ENCODE data around the gene ZNF454. TPM values are rescaled to one million over a fixed set of nuclear protein-coding genes. Genes with fewer than 3 reads are reported as not detected.

Gene ZNF454
- total and polyA plus RNA-seq, 9 donors = 2.2 to 7.4 (median 4.4) TPM

DNA sequence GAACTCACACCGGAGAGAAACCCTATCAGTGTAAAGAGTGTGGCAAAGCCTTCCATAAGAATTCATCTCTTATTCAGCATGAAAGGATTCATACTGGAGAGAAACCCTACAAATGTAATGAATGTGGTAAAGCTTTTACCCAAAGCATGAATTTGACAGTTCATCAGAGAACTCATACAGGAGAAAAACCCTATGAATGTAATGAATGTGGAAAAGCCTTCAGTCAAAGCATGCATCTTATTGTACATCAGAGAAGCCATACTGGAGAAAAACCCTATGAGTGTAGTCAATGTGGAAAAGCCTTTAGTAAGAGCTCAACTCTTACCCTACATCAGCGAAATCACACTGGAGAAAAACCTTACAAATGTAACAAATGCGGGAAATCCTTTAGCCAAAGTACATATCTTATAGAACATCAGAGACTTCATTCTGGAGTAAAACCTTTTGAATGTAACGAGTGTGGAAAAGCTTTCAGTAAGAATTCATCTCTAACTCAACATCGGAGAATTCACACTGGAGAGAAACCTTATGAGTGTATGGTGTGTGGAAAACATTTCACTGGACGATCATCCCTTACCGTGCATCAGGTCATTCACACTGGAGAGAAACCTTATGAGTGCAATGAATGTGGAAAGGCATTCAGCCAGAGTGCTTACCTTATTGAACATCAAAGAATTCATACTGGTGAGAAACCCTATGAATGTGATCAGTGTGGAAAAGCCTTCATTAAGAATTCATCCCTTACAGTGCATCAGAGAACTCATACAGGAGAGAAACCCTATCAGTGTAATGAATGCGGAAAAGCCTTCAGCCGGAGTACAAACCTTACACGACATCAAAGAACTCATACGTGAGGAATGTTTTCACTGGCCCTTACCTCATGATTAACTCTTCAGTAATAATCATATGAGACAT, 8.9 kb upstream of the ZNF454 start:
- Histone ChIP-seq H3K9me3 (peaks cover 26 to 76% of the 10 kb centered on the region in 2 donors), H3K27ac (no peak overlapping the region), H3K27me3 (no peaks in the 10 kb centered on the region), H3K4me3 (no peak overlapping the region), H3K36me3 (no peaks in the 10 kb centered on the region), H3K4me1 (ENCODE audit: insufficient read depth) (no peaks in the 10 kb centered on the region)
- TF ChIP-seq CTCF (IDR thresholded peaks at IDR 0.05) (no peak), POLR2A (IDR thresholded peaks at IDR 0.05) (no peak), EP300 (IDR thresholded peaks at IDR 0.05) (no peak)
- DNase-seq = no peak
- intact Hi-C loops (cut with DNase I) = no loop called here
- WGBS, 3 donors = 92 to 98% (median 97%) methylated on average over 11 of the region's 11 CpGs

DNA sequence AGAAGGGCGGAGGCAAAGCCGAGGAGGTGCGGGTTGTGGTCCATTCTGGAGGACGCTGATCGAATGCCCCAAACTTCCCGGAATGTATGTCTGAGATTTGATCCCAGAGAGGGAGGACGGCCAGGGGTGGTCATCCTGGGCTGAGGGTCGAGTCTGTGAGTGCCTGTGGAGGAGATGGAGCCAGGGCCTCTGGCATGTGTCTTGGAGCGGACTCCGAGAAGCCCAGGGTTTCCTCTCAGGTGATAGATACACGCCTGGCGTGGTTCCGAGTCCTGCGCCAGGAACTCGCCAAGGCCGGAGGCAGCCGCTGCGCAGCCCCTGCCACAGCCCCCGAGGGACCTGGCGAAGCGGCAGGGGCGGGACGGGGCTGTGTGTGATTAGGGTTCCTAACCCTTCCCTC, 363 bp downstream of the ZNF454 start:
- DNase-seq = peak; percentile 22 to 64 (median 56)
- peak in 1 of 3 donors; percentile 3 for TF ChIP-seq CTCF (IDR thresholded peaks at IDR 0.05)
- TF ChIP-seq EP300 (IDR thresholded peaks at IDR 0.05) = no peak
- peaks cover 5% of the 10 kb centered on the region for H3K4me1 ChIP-seq (ENCODE audit: insufficient read depth)
- intact Hi-C loops (cut with DNase I) = no loop called here
- no peaks in the 10 kb centered on the region for H3K36me3 ChIP-seq
- WGBS, 3 donors = 0 to 1% (median 0%) methylated on average over 14 to 23 of the region's 23 CpGs
- peak overlapping the region; percentile 63 for H3K4me3 ChIP-seq
- H3K27me3 ChIP-seq = no peaks in the 10 kb centered on the region
- H3K27ac ChIP-seq = no peak overlapping the region
- peaks cover 0 to 16% of the 10 kb centered on the region in 2 donors for H3K9me3 ChIP-seq

DNA sequence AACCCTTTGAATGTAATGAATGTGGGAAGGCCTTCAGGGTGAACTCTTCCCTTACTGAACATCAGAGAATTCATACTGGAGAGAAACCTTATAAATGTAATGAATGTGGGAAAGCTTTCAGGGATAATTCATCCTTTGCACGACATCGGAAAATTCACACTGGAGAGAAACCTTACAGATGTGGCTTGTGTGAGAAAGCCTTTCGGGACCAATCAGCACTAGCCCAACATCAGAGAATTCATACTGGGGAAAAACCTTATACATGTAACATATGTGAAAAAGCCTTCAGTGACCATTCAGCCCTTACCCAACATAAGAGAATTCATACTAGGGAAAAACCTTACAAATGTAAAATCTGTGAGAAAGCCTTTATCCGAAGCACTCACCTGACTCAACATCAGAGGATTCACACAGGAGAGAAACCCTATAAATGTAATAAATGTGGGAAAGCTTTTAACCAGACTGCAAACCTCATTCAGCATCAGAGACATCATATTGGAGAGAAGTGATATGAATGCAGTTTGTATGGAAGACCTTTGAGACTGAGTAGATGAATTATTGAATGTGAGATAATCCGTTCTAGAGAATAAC, 24.6 kb downstream of the ZNF454 start:
- TF ChIP-seq EP300 (IDR thresholded peaks at IDR 0.05) (no peak), POLR2A (IDR thresholded peaks at IDR 0.05) (no peak), CTCF (IDR thresholded peaks at IDR 0.05) (no peak)
- WGBS, 3 donors = 93 to 98% (median 97%) methylated on average over 5 of the region's 5 CpGs
- H3K4me3 ChIP-seq = no peak overlapping the region
- H3K27ac ChIP-seq = no peak overlapping the region
- intact Hi-C loops (cut with DNase I) = no loop called here
- no peaks in the 10 kb centered on the region for H3K4me1 ChIP-seq (ENCODE audit: insufficient read depth)
- peaks cover 15 to 67% of the 10 kb centered on the region in 2 donors for H3K9me3 ChIP-seq
- no peak for DNase-seq
- H3K27me3 ChIP-seq = no peaks in the 10 kb centered on the region
- H3K36me3 ChIP-seq = no peaks in the 10 kb centered on the region

DNA sequence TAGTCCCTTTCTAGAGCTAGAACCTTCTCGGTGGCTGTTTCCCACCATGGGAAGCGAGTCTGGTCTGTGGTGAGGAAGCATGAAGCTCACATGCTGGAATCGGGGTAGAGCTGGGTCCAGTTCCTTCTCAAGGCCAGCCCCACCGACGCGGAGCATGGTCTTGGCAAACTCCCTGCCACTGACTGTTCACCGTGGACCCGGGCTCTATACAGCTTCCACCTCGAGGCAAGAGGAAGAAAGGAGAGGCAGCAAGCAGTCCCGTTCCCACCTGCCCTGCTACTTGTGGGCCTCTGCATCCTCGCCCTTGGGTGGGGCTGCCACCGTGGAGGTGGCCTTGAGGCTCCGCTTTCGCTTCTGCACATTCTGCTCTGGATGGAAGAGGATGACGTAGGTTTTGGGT, 40.4 kb downstream of the ZNF454 start:
- WGBS, 3 donors = 97 to 98% (median 98%) methylated on average over 15 of the region's 15 CpGs
- no peak for DNase-seq
- Histone ChIP-seq H3K4me3 (no peak overlapping the region), H3K27me3 (no peaks in the 10 kb centered on the region), H3K27ac (no peak overlapping the region), H3K9me3 (peaks cover 0 to 31% of the 10 kb centered on the region in 2 donors), H3K36me3 (no peaks in the 10 kb centered on the region), H3K4me1 (ENCODE audit: insufficient read depth) (no peaks in the 10 kb centered on the region)
- TF ChIP-seq CTCF (IDR thresholded peaks at IDR 0.05) (no peak), POLR2A (IDR thresholded peaks at IDR 0.05) (no peak), EP300 (IDR thresholded peaks at IDR 0.05) (no peak)
- intact Hi-C loops (cut with DNase I) = no loop called here
